SK-N-SH (cell line): ENCODE results near the gene LIME1. TPM values are rescaled to one million over a fixed set of nuclear protein-coding genes. Genes with fewer than 3 reads are reported as not detected.

Source experiments
- CTCF ChIA-PET: fragments of 300-600, 350-600 bp; formaldehyde crosslinking; extraction: SDS; loops from one replicate; lab custom pipeline; 2021; lab: Yijun Ruan, JAX
- POLR2A ChIA-PET: fragments of 350-600 bp; sonication (Branson Sonifier 250); formaldehyde crosslinking; extraction: SDS; loops from one replicate; lab custom pipeline; 2020; ENCODE audit warnings: antibody characterized with exemption, inconsistent platforms; lab: Yijun Ruan, JAX
- DNase-seq: peaks from one replicate; pipeline ENCODE4 v3.0.0; 2012
- H2AFZ ChIP-seq: fragments of 200-600 bp; sonication (generic); 2 replicates; pipeline ENCODE4 v1.8.1; 2016; ENCODE audit warnings: antibody characterized with exemption, mild to moderate bottlenecking, low read depth
- H3F3A ChIP-seq: fragments of 200-600 bp; sonication (generic); replicated peaks from 2 replicates; pipeline ENCODE3; 2016; ENCODE audit warnings: antibody characterized with exemption, mild to moderate bottlenecking; ENCODE audit not compliant: insufficient read depth
- H3K27ac ChIP-seq, 2 experiments: fragments of 200-500 bp in 1 of 2; fragments of 200-600 bp in 1 of 2; sonication (Bioruptor generic) in 1 of 2; sonication (generic), shearing (Covaris generic) in 1 of 2; 2 replicates each; pipeline versions ENCODE4 v1.5.1 to v1.6.1; 2014 to 2016; ENCODE audit warnings: low read depth in 2 of 2, inconsistent platforms in 1 of 2, low read length in 1 of 2, mild to moderate bottlenecking in 1 of 2, mixed read lengths in 1 of 2
- H3K27me3 ChIP-seq: fragments of 200-600 bp; sonication (generic), shearing (Covaris generic); 2 replicates; pipeline ENCODE4 v1.6.1; 2016; ENCODE audit warnings: mixed run types; ENCODE audit not compliant: insufficient read depth
- H3K36me3 ChIP-seq, 2 experiments: fragments of 200-500 bp in 1 of 2; fragments of 200-600 bp in 1 of 2; sonication (Bioruptor generic) in 1 of 2; sonication (generic) in 1 of 2; replicated peaks in 1 of 2; 2 replicates each; pipeline versions ENCODE3 to v1.5.1; 2014 to 2016; ENCODE audit warnings: low read length in 1 of 2, mild to moderate bottlenecking in 1 of 2; ENCODE audit not compliant: insufficient read depth in 2 of 2, control insufficient read depth in 1 of 2
- H3K4me1 ChIP-seq, 2 experiments: fragments of 200-500 bp in 1 of 2; fragments of 200-600 bp in 1 of 2; sonication (Bioruptor generic) in 1 of 2; sonication (generic), shearing (Covaris generic) in 1 of 2; 2 replicates each; pipeline versions ENCODE4 v1.5.1 to v1.6.1; 2014 to 2016; ENCODE audit warnings: low read depth in 1 of 2, low read length in 1 of 2, mixed run types in 1 of 2; ENCODE audit not compliant: insufficient read depth in 2 of 2, control insufficient read depth in 1 of 2
- H3K4me2 ChIP-seq: fragments of 200-600 bp; sonication (generic), shearing (Covaris generic); 2 replicates; pipeline ENCODE4 v1.6.1; 2017; ENCODE audit warnings: mixed run types
- H3K4me3 ChIP-seq, 2 experiments: fragments of 200-500 bp in 1 of 2; fragments of 200-600 bp in 1 of 2; sonication (Bioruptor generic) in 1 of 2; sonication (generic), shearing (Covaris generic) in 1 of 2; 2 replicates each; pipeline versions ENCODE4 v1.5.1 to v1.8.1; 2014 to 2016; ENCODE audit warnings: low read depth in 2 of 2, inconsistent platforms in 1 of 2, low read length in 1 of 2, mild to moderate bottlenecking in 1 of 2, mixed read lengths in 1 of 2, moderate library complexity in 1 of 2
- H3K79me2 ChIP-seq: fragments of 200-600 bp; sonication (generic); 2 replicates; pipeline ENCODE4 v1.8.1; 2017; ENCODE audit warnings: mild to moderate bottlenecking; ENCODE audit not compliant: insufficient read depth
- H3K9ac ChIP-seq: fragments of 200-600 bp; sonication (generic); 2 replicates; pipeline ENCODE4 v1.6.1; 2017; ENCODE audit warnings: mixed run types
- H3K9me2 ChIP-seq: fragments of 200-600 bp; sonication (generic); 2 replicates; pipeline ENCODE4 v1.6.1; 2017; ENCODE audit warnings: mixed run types
- H3K9me3 ChIP-seq: fragments of 200-600 bp; sonication (generic); 2 replicates; pipeline ENCODE4 v1.6.1; 2017; ENCODE audit warnings: mixed run types, mild to moderate bottlenecking, moderate library complexity
- H4K20me1 ChIP-seq: fragments of 200-600 bp; sonication (generic); 2 replicates; pipeline ENCODE4 v1.6.1; 2017; ENCODE audit warnings: mild to moderate bottlenecking, mixed run types; ENCODE audit not compliant: insufficient read depth
- EP300 ChIP-seq, 2 experiments: IDR thresholded peaks; 2 replicates each; pipeline versions ENCODE4 v1.4.0 to v1.6.1; 2012; ENCODE audit warnings: borderline replicate concordance in 1 of 2, low read depth in 1 of 2, low read length in 1 of 2
- FOXJ3 ChIP-seq: sonication (generic); formaldehyde crosslinking; IDR thresholded peaks from 2 replicates; pipeline ENCODE4 v1.5.1; 2020; ENCODE audit warnings: mild to moderate bottlenecking, missing genetic modification reagents
- GABPA ChIP-seq: IDR thresholded peaks from 2 replicates; pipeline ENCODE4 v1.4.0; 2012; ENCODE audit warnings: low read depth, mild to moderate bottlenecking
- GATA2 ChIP-seq: sonication (generic); formaldehyde crosslinking; IDR thresholded peaks from 2 replicates; pipeline ENCODE4 v1.5.0; 2020; ENCODE audit warnings: mild to moderate bottlenecking, missing genetic modification reagents
- MEF2A ChIP-seq: IDR thresholded peaks from 2 replicates; pipeline ENCODE4 v1.4.0; 2012; ENCODE audit warnings: low read depth, borderline replicate concordance
- MXI1 ChIP-seq: IDR thresholded peaks from 2 replicates; pipeline ENCODE4 v1.6.1; 2012; ENCODE audit warnings: mild to moderate bottlenecking, low read depth, low read length, improper control_type of control experiment
- NFIC ChIP-seq: IDR thresholded peaks from 2 replicates; pipeline ENCODE4 v1.4.0; 2012; ENCODE audit warnings: borderline replicate concordance
- RAD21 ChIP-seq: IDR thresholded peaks from 2 replicates; pipeline ENCODE4 v1.6.1; 2012; ENCODE audit warnings: mild to moderate bottlenecking, low read length
- RXRA ChIP-seq: IDR thresholded peaks from 2 replicates; pipeline ENCODE4 v1.4.0; 2012; ENCODE audit warnings: low read depth, mild to moderate bottlenecking, borderline replicate concordance
- TAF1 ChIP-seq: IDR thresholded peaks from 2 replicates; pipeline ENCODE4 v1.6.1; 2012; ENCODE audit warnings: low read depth, mild to moderate bottlenecking, low read length, moderate library complexity, borderline replicate concordance
- TCF12 ChIP-seq: IDR thresholded peaks from 2 replicates; pipeline ENCODE4 v1.4.0; 2012
- TEAD4 ChIP-seq: IDR thresholded peaks from 2 replicates; pipeline ENCODE4 v1.4.0; 2012; ENCODE audit warnings: mild to moderate bottlenecking, borderline replicate concordance; ENCODE audit not compliant: insufficient read depth
- YY1 ChIP-seq: IDR thresholded peaks from 2 replicates; pipeline ENCODE4 v1.4.0; 2012; ENCODE audit warnings: low read depth, mild to moderate bottlenecking
- WGBS: methylation state at CpG from one replicate; pipeline ENCODE4 v1.1.6; 2017; ENCODE audit warnings: low lambda C conversion rate; 5-methylcytosine and 5-hydroxymethylcytosine counted together
- polyA plus RNA-seq, 3 experiments: library from polyadenylated mRNA; depleted of rRNA; stranded (reverse); fragments of >200 nt; gene quantifications; 2 replicates each; pipeline ENCODE4 v1.2.3, GENCODE V29; 2012
- TF ChIP-seq, protein P1 (sequence below): fragments of 150-350 bp; IDR thresholded peaks from 2 replicates; pipeline ENCODE4 v1.6.1; 2017; ENCODE audit warnings: antibody characterized with exemption, low read length, low read depth, borderline replicate concordance
- TF ChIP-seq, protein P2 (sequence below): IDR thresholded peaks from 2 replicates; pipeline ENCODE4; 2012
- TF ChIP-seq, protein P3 (sequence below): IDR thresholded peaks from 2 replicates; pipeline ENCODE4 v1.4.0; 2012; ENCODE audit warnings: low read depth, borderline replicate concordance
- TF ChIP-seq, protein P4 (sequence below): IDR thresholded peaks from 2 replicates; pipeline ENCODE4 v1.4.0; 2012; ENCODE audit warnings: low read depth, borderline replicate concordance
- TF ChIP-seq, protein P5 (sequence below): fragments of 200-600 bp; sonication (generic); IDR thresholded peaks from 2 replicates; pipeline ENCODE4 v1.6.1; 2017; ENCODE audit warnings: antibody characterized with exemption, mild to moderate bottlenecking, moderate library complexity
- TF ChIP-seq, protein P6 (sequence below): IDR thresholded peaks from 2 replicates; pipeline ENCODE4 v1.4.0; 2012; ENCODE audit warnings: low read depth

Gene LIME1
- polyA plus RNA-seq, 1 of the 3 experiments (the other 2 are of a cell fraction), result 10.9 TPM

DNA sequence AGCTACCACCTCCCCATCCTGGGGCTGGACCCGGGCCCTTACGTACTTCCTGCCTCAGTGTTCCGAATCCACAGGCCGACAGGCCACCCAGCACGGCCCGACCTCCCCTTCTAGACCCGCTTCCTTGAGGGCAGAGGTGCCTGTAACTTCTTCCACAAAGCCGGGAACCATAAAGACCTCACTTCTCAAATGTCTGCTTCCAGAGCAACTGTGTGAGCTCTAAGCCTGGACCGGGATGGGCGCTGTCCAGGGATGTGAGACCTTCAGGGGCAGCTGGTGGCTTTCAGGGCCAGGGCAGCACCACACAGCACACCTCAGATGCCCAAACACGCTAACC is 12.4 kb downstream of the LIME1 start:
- no peak overlapping the region for H3K9ac ChIP-seq
- no peak overlapping the region for H3K4me3 ChIP-seq
- H3K79me2 ChIP-seq, result no peaks in the 10 kb centered on the region
- H4K20me1 ChIP-seq, result no peaks in the 10 kb centered on the region
- peaks cover 0 to 8% of the 10 kb centered on the region in 2 experiments; a peak in 1 of 4 replicates for H3K4me1 ChIP-seq
- H3K4me2 ChIP-seq, result no peak overlapping the region
- no peak overlapping the region for H2AFZ ChIP-seq
- no peaks in the 10 kb centered on the region for H3K9me2 ChIP-seq
- H3K9me3 ChIP-seq, result no peaks in the 10 kb centered on the region
- no peak overlapping the region for H3K27ac ChIP-seq
- H3K27me3 ChIP-seq, result no peaks in the 10 kb centered on the region
- DNase-seq, result no peak
- POLR2A ChIA-PET, result interaction anchor here (2.5 kb wide), 1 partner anchor 8 kb away, joined by 7 read pairs; no protein-coding TSS in a partner anchor
- TF ChIP-seq GATA2 (CRISPR knock-in tag), result no peak
- TF ChIP-seq RAD21, result no peak
- TF ChIP-seq, protein P1, sequence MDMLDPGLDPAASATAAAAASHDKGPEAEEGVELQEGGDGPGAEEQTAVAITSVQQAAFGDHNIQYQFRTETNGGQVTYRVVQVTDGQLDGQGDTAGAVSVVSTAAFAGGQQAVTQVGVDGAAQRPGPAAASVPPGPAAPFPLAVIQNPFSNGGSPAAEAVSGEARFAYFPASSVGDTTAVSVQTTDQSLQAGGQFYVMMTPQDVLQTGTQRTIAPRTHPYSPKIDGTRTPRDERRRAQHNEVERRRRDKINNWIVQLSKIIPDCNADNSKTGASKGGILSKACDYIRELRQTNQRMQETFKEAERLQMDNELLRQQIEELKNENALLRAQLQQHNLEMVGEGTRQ, result no peak
- TF ChIP-seq TAF1, result no peak
- TF ChIP-seq MXI1, result no peak
- TF ChIP-seq, protein P2, sequence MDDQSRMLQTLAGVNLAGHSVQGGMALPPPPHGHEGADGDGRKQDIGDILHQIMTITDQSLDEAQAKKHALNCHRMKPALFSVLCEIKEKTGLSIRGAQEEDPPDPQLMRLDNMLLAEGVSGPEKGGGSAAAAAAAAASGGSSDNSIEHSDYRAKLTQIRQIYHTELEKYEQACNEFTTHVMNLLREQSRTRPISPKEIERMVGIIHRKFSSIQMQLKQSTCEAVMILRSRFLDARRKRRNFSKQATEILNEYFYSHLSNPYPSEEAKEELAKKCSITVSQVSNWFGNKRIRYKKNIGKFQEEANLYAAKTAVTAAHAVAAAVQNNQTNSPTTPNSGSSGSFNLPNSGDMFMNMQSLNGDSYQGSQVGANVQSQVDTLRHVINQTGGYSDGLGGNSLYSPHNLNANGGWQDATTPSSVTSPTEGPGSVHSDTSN, result no peak
- TF ChIP-seq, protein P3, sequence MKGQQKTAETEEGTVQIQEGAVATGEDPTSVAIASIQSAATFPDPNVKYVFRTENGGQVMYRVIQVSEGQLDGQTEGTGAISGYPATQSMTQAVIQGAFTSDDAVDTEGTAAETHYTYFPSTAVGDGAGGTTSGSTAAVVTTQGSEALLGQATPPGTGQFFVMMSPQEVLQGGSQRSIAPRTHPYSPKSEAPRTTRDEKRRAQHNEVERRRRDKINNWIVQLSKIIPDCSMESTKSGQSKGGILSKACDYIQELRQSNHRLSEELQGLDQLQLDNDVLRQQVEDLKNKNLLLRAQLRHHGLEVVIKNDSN, result no peak
- TF ChIP-seq MEF2A, result no peak
- no peak for TF ChIP-seq RXRA
- no peak for TF ChIP-seq YY1
- TF ChIP-seq GABPA, result no peak
- TF ChIP-seq NFIC, result no peak
- no peak for TF ChIP-seq EP300 (IDR thresholded peaks at IDR 0.05; ENCODE audit: borderline replicate concordance in 1 of 2, low read depth in 1 of 2, low read length in 1 of 2)
- TF ChIP-seq, protein P4, sequence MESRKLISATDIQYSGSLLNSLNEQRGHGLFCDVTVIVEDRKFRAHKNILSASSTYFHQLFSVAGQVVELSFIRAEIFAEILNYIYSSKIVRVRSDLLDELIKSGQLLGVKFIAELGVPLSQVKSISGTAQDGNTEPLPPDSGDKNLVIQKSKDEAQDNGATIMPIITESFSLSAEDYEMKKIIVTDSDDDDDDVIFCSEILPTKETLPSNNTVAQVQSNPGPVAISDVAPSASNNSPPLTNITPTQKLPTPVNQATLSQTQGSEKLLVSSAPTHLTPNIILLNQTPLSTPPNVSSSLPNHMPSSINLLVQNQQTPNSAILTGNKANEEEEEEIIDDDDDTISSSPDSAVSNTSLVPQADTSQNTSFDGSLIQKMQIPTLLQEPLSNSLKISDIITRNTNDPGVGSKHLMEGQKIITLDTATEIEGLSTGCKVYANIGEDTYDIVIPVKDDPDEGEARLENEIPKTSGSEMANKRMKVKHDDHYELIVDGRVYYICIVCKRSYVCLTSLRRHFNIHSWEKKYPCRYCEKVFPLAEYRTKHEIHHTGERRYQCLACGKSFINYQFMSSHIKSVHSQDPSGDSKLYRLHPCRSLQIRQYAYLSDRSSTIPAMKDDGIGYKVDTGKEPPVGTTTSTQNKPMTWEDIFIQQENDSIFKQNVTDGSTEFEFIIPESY, result no peak
- TF ChIP-seq FOXJ3, result no peak
- no peak for TF ChIP-seq TEAD4
- TF ChIP-seq, protein P5, sequence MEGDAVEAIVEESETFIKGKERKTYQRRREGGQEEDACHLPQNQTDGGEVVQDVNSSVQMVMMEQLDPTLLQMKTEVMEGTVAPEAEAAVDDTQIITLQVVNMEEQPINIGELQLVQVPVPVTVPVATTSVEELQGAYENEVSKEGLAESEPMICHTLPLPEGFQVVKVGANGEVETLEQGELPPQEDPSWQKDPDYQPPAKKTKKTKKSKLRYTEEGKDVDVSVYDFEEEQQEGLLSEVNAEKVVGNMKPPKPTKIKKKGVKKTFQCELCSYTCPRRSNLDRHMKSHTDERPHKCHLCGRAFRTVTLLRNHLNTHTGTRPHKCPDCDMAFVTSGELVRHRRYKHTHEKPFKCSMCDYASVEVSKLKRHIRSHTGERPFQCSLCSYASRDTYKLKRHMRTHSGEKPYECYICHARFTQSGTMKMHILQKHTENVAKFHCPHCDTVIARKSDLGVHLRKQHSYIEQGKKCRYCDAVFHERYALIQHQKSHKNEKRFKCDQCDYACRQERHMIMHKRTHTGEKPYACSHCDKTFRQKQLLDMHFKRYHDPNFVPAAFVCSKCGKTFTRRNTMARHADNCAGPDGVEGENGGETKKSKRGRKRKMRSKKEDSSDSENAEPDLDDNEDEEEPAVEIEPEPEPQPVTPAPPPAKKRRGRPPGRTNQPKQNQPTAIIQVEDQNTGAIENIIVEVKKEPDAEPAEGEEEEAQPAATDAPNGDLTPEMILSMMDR, result no peak
- TF ChIP-seq, protein P6, sequence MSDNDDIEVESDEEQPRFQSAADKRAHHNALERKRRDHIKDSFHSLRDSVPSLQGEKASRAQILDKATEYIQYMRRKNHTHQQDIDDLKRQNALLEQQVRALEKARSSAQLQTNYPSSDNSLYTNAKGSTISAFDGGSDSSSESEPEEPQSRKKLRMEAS, result no peak
- no peak for TF ChIP-seq TCF12
- CTCF ChIA-PET, result interaction anchor here (1.3 kb wide), 1 partner anchor 8 kb away, joined by 3 read pairs; no protein-coding TSS in a partner anchor
- H3K36me3 ChIP-seq, result peaks cover 4 to 7% of the 10 kb centered on the region in 2 experiments
- 93% methylated on average over 11 of the region's 11 CpGs for WGBS
- peaks cover 7% of the 10 kb centered on the region for H3F3A ChIP-seq
